HEK293 (cell line): Measurements from ENCODE around the gene CNIH3.
A peak's percentile ranks its signal among the peaks of the same experiment; 100 is the strongest.
"Not testable (repeated sequence)": the region's sequence is repeated elsewhere in the genome, so short reads cannot be mapped to it uniquely, and the experiment has no call there.

ENCODE experiments used
- CTCF ChIA-PET: fragments of 350-600 bp; formaldehyde crosslinking; extraction: SDS; loops from one replicate; lab custom pipeline; 2021; ENCODE audit warnings: antibody characterized with exemption; lab: Yijun Ruan, JAX
- POLR2A ChIA-PET: fragments of 300-600 bp; formaldehyde crosslinking; extraction: SDS; loops from one replicate; lab custom pipeline; 2020; ENCODE audit warnings: antibody characterized with exemption, inconsistent platforms; lab: Yijun Ruan, JAX
- H3K27ac ChIP-seq: fragments of 200-500 bp; sonication (Bioruptor generic); 2 replicates; pipeline ENCODE4 v1.5.1; 2014; ENCODE audit warnings: low read depth, low read length, control low read depth, inconsistent platforms; ENCODE audit errors: extremely low read depth
- H3K36me3 ChIP-seq, 2 experiments: fragments of 200-500 bp in 1 of 2; sonication (Bioruptor generic) in 1 of 2; 1 replicate in 1 of 2; 2 replicates in 1 of 2; pipeline ENCODE4 v1.5.1; 2014 to 2017; ENCODE audit warnings: inconsistent platforms in 2 of 2, low read length in 2 of 2; ENCODE audit not compliant: control insufficient read depth in 2 of 2, insufficient read depth in 1 of 2
- H3K4me1 ChIP-seq: fragments of 200-500 bp; sonication (Bioruptor generic); 2 replicates; pipeline ENCODE4 v1.5.1; 2014; ENCODE audit warnings: mild to moderate bottlenecking, low read length, inconsistent platforms; ENCODE audit not compliant: control insufficient read depth, insufficient read depth
- H3K4me3 ChIP-seq: 2 replicates; pipeline ENCODE4 v1.5.1; 2011; ENCODE audit warnings: low read depth, mild to moderate bottlenecking, control low read depth, low read length, moderate library complexity
- H3K9me3 ChIP-seq: fragments of 200-500 bp; sonication (Bioruptor generic); 2 replicates; pipeline ENCODE4 v1.5.1; 2014; ENCODE audit warnings: low read depth, low read length, inconsistent platforms; ENCODE audit not compliant: control insufficient read depth, insufficient read depth
- MZF1 ChIP-seq: fragments of 450-650 bp; formaldehyde crosslinking; IDR thresholded peaks from 2 replicates; pipeline ENCODE4 v1.5.1; 2017; ENCODE audit warnings: missing biosample characterization, missing genetic modification characterization, borderline replicate concordance
- ZNF146 ChIP-seq: fragments of 450-650 bp; formaldehyde crosslinking; IDR thresholded peaks from 2 replicates; pipeline ENCODE4 v1.5.1; 2016; ENCODE audit warnings: missing biosample characterization, missing genetic modification characterization
- ZNF202 ChIP-seq: fragments of 450-650 bp; formaldehyde crosslinking; IDR thresholded peaks from 2 replicates; pipeline ENCODE4 v1.5.1; 2016; ENCODE audit warnings: missing biosample characterization, missing genetic modification characterization, borderline replicate concordance
- ZNF791 ChIP-seq: fragments of 450-650 bp; formaldehyde crosslinking; IDR thresholded peaks from 2 replicates; pipeline ENCODE4 v1.5.1; 2016; ENCODE audit warnings: missing biosample characterization, missing genetic modification characterization
- TF ChIP-seq, protein P1 (sequence below): fragments of 450-650 bp; formaldehyde crosslinking; IDR thresholded peaks from 2 replicates; pipeline ENCODE4 v1.5.1; 2016; ENCODE audit warnings: missing biosample characterization, missing genetic modification characterization
- TF ChIP-seq, protein P2 (sequence below): fragments of 450-650 bp; formaldehyde crosslinking; IDR thresholded peaks from 2 replicates; pipeline ENCODE4 v1.5.1; 2016; ENCODE audit warnings: missing biosample characterization, missing genetic modification characterization
- TF ChIP-seq, protein P3 (sequence below): fragments of 450-650 bp; formaldehyde crosslinking; IDR thresholded peaks from 2 replicates; pipeline ENCODE4 v1.5.1; 2016; ENCODE audit warnings: missing biosample characterization, missing genetic modification characterization
- TF ChIP-seq, protein P4 (sequence below): fragments of 450-650 bp; formaldehyde crosslinking; IDR thresholded peaks from 2 replicates; pipeline ENCODE4 v1.5.1; 2016; ENCODE audit warnings: missing biosample characterization, missing genetic modification characterization, low read depth
- TF ChIP-seq, protein P5 (sequence below): fragments of 450-650 bp; formaldehyde crosslinking; IDR thresholded peaks from 2 replicates; pipeline ENCODE4 v1.5.1; 2017; ENCODE audit warnings: missing biosample characterization, missing genetic modification characterization
- TF ChIP-seq, protein P6 (sequence below): fragments of 450-650 bp; formaldehyde crosslinking; IDR thresholded peaks from 2 replicates; pipeline ENCODE4; 2016; ENCODE audit warnings: missing biosample characterization, missing genetic modification characterization

CNIH3 gene

DNA sequence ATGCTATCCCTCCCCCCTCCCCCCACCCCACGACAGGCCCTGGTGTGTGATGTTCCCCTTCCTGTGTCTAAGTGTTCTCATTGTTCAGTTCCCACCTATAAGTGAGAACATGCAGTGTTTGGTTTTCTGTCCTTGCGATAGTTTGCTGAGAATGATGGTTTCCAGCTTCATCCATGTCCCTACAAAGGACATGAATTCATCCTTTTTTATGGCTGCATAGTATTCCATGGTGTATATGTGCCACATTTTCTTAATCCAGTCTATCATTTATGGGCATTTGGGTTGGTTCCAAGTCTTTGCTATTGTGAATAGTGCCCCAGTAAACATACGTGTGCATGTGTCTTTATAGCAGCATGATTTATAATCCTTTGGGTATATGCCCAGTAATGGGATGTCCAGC is 70.0 kb downstream of the CNIH3 start:
- H3K27ac ChIP-seq, H3K9me3 ChIP-seq, H3K36me3 ChIP-seq, H3K4me3 ChIP-seq, POLR2A ChIA-PET: not testable (repeated sequence)
- H3K4me1 ChIP-seq, result peaks cover 10% of the 10 kb centered on the region
- TF ChIP-seq ZNF146 (tag by site-specific recombination) (peak; percentile 99), ZNF202 (0 out of 2 replicates have a peak, but pooled peaks have one; percentile 20)
- TF ChIP-seq, protein P1, sequence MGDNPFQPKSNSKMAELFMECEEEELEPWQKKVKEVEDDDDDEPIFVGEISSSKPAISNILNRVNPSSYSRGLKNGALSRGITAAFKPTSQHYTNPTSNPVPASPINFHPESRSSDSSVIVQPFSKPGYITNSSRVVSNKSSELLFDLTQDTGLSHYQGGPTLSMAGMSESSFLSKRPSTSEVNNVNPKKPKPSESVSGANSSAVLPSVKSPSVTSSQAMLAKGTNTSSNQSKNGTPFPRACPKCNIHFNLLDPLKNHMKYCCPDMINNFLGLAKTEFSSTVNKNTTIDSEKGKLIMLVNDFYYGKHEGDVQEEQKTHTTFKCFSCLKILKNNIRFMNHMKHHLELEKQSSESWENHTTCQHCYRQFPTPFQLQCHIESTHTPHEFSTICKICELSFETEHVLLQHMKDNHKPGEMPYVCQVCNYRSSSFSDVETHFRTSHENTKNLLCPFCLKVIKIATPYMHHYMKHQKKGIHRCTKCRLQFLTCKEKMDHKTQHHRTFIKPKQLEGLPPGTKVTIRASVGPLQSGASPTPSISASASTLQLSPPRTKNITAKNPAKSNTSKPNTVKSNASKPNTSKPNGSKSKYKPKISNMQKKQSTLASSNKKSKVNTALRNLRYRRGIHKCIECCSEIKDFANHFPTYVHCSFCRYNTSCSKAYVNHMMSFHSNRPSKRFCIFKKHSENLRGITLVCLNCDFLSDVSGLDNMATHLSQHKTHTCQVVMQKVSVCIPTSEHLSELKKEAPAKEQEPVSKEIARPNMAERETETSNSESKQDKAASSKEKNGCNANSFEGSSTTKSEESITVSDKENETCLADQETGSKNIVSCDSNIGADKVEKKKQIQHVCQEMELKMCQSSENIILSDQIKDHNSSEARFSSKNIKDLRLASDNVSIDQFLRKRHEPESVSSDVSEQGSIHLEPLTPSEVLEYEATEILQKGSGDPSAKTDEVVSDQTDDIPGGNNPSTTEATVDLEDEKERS (tag by site-specific recombination), result peak; percentile 85; the same call in 1 of the 2 replicates
- TF ChIP-seq, protein P2, sequence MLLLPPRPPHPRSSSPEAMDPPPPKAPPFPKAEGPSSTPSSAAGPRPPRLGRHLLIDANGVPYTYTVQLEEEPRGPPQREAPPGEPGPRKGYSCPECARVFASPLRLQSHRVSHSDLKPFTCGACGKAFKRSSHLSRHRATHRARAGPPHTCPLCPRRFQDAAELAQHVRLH (tag by site-specific recombination), result peak; percentile 92
- TF ChIP-seq, protein P3, sequence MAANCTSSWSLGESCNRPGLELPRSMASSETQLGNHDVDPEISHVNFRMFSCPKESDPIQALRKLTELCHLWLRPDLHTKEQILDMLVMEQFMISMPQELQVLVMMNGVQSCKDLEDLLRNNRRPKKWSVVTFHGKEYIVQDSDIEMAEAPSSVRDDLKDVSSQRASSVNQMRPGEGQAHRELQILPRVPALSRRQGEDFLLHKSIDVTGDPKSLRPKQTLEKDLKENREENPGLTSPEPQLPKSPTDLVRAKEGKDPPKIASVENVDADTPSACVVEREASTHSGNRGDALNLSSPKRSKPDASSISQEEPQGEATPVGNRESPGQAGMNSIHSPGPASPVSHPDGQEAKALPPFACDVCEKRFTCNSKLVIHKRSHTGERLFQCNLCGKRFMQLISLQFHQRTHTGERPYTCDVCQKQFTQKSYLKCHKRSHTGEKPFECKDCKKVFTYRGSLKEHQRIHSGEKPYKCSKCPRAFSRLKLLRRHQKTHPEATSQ (tag by site-specific recombination), result 0 out of 2 replicates have a peak, but pooled peaks have one; percentile 55
- CTCF ChIA-PET, result interaction anchor here (0.6 to 1.0 kb wide), 2 partner anchors 112 to 169 kb away, joined by 3 to 4 read pairs; no protein-coding TSS in a partner anchor

DNA sequence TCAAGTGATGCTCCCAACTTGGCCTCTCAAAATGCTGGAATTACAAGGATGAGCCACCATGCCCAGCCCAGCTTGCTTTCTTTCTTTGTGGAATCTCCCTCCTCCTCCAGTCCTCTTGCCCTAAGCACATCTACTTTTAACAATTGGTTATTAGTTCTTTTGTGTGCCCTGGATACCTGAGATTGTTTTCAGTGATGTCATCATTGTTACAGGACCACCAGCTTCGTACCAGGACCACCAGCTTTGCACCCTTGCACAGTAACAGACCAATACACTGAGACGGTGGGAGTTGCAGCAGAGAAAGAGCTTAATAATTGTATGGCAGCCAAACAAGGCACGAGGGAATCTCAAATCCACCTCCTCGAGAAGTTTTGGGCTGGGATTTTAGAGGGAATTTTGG is 71.3 kb downstream of the CNIH3 start:
- CTCF ChIA-PET, result interaction anchor here (0.5 to 1.0 kb wide), 2 partner anchors 164 to 1596 kb away, joined by 4 to 5 read pairs; no protein-coding TSS in a partner anchor
- POLR2A ChIA-PET, result no interaction called here
- no peaks in the 10 kb centered on the region for H3K36me3 ChIP-seq
- no peaks in the 10 kb centered on the region for H3K9me3 ChIP-seq
- no peak overlapping the region for H3K27ac ChIP-seq
- peaks cover 10% of the 10 kb centered on the region for H3K4me1 ChIP-seq
- no peak for TF ChIP-seq ZNF791 (tag by site-specific recombination)
- TF ChIP-seq, protein P4, sequence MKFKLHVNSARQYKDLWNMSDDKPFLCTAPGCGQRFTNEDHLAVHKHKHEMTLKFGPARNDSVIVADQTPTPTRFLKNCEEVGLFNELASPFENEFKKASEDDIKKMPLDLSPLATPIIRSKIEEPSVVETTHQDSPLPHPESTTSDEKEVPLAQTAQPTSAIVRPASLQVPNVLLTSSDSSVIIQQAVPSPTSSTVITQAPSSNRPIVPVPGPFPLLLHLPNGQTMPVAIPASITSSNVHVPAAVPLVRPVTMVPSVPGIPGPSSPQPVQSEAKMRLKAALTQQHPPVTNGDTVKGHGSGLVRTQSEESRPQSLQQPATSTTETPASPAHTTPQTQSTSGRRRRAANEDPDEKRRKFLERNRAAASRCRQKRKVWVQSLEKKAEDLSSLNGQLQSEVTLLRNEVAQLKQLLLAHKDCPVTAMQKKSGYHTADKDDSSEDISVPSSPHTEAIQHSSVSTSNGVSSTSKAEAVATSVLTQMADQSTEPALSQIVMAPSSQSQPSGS, result peak; percentile 73; the same call in 1 of the 2 replicates
- TF ChIP-seq, all 188 proteins: peak for 1
- no peak overlapping the region for H3K4me3 ChIP-seq

DNA sequence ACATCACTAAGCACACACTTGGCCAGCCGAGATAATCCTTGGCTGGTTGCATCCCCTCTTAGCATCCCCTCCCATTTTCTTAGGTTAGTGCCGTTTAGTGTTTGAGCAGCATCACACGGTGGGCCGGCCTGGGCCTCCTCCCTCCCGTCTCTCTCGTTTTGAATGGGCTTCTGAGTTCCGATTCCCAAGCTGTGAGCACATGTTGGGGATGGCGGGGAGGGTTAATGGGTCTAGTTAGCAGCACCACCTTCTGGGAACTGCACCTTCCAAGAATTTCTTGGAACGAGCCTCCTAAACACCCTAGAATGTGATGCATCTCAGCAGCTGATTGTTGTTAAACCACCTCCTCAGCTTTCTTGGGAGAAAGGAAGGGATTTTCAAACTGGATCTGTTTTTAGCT is 73.3 kb downstream of the CNIH3 start:
- no peak overlapping the region for H3K4me3 ChIP-seq
- POLR2A ChIA-PET, result no interaction called here
- TF ChIP-seq, protein P5, sequence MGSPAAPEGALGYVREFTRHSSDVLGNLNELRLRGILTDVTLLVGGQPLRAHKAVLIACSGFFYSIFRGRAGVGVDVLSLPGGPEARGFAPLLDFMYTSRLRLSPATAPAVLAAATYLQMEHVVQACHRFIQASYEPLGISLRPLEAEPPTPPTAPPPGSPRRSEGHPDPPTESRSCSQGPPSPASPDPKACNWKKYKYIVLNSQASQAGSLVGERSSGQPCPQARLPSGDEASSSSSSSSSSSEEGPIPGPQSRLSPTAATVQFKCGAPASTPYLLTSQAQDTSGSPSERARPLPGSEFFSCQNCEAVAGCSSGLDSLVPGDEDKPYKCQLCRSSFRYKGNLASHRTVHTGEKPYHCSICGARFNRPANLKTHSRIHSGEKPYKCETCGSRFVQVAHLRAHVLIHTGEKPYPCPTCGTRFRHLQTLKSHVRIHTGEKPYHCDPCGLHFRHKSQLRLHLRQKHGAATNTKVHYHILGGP (tag by site-specific recombination), result peak; percentile 51; the same call in 1 of the 2 replicates
- TF ChIP-seq, protein P6, sequence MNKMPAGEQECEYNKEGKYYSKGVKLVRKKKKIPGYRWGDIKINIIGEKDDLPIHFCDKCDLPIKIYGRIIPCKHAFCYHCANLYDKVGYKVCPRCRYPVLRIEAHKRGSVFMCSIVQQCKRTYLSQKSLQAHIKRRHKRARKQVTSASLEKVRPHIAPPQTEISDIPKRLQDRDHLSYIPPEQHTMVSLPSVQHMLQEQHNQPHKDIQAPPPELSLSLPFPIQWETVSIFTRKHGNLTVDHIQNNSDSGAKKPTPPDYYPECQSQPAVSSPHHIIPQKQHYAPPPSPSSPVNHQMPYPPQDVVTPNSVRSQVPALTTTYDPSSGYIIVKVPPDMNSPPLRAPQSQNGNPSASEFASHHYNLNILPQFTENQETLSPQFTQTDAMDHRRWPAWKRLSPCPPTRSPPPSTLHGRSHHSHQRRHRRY (tag by site-specific recombination), result no peak
- TF ChIP-seq MZF1 (tag by site-specific recombination), result peak; percentile 39; the same call in 1 of the 2 replicates

More for the DNA sequence above, 73.3 kb downstream of the CNIH3 start:
- no peak overlapping the region for H3K27ac ChIP-seq
- peaks cover 6% of the 10 kb centered on the region for H3K4me1 ChIP-seq
- CTCF ChIA-PET, result interaction anchor here (0.6 kb wide), 1 partner anchor 259 kb away, joined by 4 read pairs; no protein-coding TSS in a partner anchor
- H3K9me3 ChIP-seq, result no peaks in the 10 kb centered on the region
- no peaks in the 10 kb centered on the region for H3K36me3 ChIP-seq
